NCI-H226 (cell line): ENCODE data around the gene TUBG2.
"Not testable (repeated sequence)": the region's sequence is repeated elsewhere in the genome, so short reads cannot be mapped to it uniquely, and the experiment has no call there.

Experiments used
- DNase-seq: peaks from one replicate; pipeline ENCODE4 v3.0.0-alpha.2; 2015

The TUBG2 gene

DNA sequence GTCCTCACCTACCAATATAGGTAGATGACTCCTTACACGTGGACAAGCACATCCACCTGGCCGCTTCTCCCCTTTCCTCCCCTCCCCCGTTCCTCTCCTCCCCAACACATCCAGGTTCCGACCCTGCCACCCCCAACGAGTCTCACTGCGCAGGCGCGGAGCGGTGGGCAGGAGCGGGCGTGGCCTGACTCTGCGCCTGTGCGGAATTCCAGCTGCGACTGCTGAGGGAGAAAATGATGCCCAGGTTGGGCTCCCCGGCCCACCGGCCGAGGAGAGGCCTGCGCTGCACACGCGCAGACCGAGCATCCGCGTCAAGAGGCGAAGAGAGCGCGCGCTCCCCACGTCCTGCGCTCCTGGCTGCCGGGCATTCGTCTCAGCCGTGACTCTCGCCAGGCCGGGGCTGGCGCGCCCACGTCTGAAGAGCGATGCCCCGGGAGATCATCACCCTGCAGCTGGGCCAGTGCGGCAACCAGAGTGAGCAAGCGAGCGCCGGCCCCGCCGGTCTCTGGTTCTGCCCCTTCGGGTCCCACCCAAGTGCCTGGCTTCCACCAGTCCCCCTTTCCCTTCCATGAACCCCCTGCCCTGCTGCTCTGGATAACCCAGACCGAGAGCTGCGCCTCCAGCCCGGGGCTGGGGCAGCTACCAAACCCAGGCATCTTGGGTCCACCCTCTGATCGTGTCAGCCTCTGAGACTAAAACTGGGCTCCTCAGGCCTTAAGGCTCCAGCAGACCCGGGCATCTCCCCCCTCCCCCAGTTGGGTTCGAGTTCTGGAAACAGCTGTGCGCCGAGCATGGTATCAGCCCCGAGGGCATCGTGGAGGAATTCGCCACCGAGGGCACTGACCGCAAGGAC is at the start of gene TUBG2:
TUBG2 (plus strand) TSS at position 206 of the 853 bp plus-strand sequence; CDS start at position 426, 220 bp downstream.
- DNase-seq, result peak; percentile 87

DNA sequence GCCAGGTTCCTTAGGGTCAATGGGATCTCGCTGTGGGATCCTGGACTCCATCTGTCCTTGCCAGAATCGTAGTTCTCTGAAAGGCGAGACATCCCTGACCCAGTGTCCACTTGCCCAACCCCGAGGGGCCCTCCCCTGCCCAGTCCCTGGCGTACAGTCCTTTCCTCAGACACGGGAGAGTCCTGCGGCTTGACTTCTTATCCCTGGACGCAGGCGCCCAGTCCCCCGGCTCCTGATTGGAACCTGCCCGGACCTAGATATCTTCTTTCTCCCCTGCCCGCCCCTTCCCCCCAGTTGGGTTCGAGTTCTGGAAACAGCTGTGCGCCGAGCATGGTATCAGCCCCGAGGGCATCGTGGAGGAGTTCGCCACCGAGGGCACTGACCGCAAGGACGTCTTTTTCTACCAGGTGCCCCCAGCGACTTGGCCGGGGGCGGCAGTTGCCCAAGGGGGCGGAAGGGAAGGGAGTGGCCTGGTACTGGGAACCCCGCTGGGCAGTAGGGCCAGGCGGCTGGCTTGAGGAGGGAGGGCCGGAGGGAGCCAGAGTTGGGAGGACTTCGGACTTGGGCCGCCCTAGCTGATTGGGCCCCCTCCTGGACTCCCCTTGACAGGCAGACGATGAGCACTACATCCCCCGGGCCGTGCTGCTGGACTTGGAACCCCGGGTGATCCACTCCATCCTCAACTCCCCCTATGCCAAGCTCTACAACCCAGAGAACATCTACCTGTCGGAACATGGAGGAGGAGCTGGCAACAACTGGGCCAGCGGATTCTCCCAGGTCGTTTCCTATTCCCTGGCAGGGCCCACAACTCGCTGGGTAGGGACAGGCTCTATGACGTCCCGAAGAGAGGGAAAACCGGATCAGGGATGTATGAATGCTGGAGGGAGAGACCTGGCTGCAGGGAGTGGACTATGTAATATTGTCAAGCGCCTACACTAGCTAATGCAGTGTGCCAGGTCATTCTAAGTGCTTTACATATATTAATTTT is 49.0 kb upstream of the TUBG2 start:
- DNase-seq, result peak; percentile 14

DNA sequence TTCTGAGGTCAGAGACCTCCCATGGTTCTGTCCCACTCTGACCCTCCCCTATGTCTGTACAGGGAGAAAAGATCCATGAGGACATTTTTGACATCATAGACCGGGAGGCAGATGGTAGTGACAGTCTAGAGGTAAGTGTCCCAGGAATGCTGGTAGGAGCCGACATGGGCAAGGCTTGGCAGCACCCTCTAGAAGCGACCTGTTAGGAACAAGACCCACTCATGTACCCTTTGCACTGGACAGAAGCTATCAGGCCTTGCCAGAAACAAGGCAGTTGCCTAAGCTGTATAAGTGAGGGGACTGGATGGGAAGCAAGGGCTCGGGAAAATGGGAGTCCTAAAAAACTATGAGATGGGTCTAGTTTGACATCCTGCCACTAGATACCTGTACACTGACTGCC is 47.1 kb upstream of the TUBG2 start:
- DNase-seq, result no peak

DNA sequence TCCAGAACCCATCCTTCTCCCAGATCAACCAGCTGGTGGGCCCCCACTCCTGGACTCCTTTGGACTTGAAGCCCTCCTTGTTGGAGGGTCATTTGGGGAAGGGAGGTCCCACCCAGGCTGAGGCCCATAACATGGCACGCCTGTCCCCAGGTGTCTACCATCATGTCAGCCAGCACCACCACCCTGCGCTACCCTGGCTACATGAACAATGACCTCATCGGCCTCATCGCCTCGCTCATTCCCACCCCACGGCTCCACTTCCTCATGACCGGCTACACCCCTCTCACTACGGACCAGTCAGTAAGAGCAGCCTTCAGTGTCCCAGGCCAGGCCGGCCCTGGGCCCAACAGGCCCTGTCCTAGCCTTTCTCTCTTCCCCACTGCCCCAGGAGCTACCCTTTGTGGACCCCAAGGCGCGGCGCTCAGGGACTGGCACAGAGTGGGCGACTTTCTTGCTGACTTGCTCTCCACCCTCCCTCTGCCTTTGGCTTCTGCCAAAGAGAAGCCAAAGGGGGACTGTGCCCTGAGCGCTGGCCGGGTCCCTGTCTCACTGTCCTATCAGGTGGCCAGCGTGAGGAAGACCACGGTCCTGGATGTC is 45.3 kb upstream of the TUBG2 start:
- DNase-seq, result no peak

DNA sequence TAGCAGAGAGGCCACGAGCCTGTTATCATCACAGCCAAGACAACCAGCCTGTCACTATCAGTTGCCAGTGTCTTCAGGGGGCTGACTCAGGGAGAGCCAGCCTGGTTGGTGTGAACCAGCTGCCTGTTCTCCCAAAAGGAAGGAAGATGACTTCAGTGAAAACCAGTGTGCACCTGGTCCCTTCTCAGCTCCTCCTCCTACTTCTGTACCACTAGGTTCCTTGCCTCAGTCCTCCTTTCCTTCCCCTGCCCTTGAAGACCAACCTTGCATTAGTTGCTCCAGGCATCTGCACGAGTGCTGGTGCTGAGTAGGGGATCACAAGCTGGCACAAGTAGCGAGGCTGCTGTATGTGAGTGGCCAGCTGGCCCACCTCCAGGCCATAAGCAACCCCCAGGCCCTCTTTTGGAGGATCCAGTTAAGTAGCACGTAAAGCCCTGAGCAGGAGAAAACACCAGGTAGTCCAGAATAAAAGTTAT is 41.1 kb upstream of the TUBG2 start:
- DNase-seq, result no peak

DNA sequence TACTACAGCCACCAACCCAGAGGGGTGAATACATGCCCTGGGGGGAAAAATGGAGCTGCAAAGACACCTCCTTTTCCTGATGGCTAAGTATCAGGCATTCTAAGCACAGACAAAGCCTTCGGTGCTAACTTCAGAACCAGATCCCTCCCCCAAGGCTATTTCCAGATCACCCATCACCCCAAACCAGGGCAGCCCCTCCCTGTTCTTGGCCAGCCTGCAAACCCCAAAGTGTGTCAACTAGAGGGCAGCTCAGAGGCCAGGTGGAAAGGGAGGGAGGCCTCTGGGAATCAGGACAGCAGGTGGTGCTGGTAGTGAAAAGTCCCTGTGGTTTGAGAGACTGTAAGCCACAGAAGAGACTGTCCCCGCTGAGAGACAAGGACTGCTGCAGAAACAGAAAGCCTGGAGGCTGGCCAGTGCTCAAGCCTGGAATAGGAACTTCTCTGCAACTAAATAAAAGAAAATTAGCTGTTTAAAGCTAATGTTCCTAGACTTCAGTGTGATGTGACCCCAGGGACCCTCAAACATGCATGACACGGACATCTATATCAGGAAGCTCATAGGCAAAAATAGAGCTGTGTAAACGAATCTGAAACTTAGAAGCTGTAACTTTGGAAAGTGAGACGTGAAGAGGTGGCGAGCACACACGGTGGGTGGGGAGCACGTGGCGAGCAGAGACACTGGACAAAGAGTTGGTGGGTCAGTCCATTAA is 40.5 kb upstream of the TUBG2 start:
- DNase-seq, result peak; percentile 33

GRCh38 chr17:42621987-42622386 is 37.1 kb upstream of the TUBG2 start:
- not testable (repeated sequence) for DNase-seq

DNA sequence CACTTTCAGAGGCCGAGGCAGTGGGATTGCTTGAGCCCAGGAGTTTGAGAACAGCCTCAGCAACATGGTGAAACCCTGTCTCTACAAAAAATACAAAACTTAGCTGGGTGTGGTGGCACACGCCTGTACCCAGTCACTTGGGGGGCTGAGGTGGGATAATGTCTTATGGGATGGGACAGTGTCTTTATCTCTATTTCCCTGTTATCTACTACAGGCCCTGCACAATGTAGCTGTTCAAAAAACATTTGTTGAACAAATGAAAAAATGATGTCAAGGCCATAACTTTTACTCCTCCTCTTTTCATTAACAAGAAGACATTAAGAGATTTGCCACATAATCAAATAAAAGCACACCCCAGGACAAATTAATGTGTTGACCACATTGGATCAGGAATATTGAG is 35.8 kb upstream of the TUBG2 start:
- DNase-seq, result no peak

- DNase-seq, result peak; percentile 31
Measured at GRCh38 chr17:42623732-42624596, 35.1 kb upstream of the TUBG2 start.

DNA sequence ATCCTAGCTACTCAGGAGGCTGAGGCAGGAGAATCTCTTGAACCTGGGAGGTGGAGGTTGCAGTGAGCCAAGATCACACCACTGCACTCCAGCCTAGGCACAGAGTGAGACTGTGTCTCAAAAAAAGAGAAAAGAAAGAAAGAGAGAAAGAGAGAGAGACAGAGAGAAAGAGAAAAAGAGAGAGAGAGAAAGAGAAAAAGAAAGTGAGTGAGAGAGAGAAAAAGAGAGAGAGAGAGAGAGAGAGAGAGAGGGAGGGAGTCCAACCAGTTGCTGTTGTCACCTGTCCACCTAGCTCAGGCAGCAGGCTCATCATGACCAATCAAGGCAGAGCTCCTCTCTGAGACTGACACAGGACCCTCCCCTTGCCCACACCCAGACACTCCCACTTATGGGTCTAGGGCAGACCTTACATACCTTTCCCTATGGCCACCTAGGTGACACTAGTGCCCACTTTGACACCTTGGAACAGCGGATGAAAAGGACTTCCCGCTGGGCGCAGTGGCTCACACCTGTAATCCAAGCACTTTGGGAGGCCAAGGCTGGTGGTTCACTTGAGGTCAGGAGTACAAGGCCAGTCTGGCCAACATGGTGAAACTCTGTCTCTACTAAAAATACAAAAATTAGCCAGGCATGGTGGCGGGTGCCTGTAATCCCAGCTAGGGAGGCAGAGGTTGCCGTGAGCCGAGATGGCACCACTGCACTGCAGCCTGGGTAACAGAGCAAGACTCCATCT is 31.9 kb upstream of the TUBG2 start:
- not testable (repeated sequence) for DNase-seq

GRCh38 chr17:42629411-42630009 is 29.6 kb upstream of the TUBG2 start:
- DNase-seq, result no peak

DNA sequence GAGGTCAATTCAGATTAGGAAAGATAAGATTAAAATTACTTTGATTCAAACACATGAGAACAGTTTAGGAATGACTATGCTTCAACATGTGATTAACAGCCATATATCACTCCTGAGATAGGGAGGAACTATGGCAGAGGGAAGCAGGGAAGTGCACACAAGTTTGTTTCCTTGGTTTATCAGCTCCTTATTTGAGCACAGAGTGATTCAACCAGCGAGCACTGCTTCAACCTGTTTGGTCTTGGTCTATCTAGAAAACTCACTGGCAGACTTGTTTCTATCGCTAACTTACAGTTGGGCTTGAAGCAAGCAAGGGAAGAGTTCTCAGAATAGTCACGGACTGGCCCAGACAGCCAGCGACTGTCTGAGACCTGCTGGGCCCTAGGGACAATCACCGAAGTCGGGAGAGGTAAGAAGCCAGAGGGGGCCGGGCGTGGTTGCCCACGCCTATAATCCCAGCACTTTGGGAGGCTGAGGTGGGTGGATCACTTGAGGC is 26.1 kb upstream of the TUBG2 start:
- DNase-seq, result peak; percentile 30

DNA sequence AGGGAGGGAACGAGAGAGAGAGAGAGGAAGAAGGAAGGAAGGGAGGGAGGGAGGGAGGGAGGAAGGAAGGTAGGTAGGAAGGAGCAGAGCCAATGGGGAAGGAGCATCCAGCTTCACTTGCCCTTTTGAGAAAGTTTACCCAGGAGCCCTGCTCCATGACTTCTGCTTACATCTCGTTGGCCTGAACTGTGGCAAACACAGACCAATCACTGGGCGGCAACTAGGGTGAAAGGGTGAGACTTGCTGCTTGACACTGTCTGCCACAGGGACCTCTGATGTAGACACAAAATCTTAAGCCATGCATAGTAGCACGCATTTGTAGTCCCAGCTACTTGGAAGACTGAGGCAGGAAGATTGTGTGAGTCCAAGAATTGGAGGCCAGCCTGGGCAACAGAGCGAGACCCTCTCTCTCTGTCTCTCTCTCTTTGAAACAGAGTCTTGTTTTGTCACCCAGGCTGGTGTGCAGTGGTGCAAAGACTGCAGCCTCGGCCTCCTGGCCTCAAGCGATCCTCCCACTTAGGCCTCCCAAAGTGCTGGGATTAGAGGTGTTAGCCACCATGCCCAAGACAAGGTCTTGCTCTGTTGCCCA is 19.5 kb upstream of the TUBG2 start:
- DNase-seq, result no peak

- DNase-seq, result no peak
Measured at GRCh38 chr17:42640121-42640520, 19.0 kb upstream of the TUBG2 start.

GRCh38 chr17:42642336-42642735 is 16.7 kb upstream of the TUBG2 start:
- DNase-seq, result no peak

- DNase-seq, result no peak
Measured at GRCh38 chr17:42647778-42648177, 11.3 kb upstream of the TUBG2 start.

- no peak for DNase-seq
Measured at GRCh38 chr17:42651392-42651791, 7.7 kb upstream of the TUBG2 start.

- no peak for DNase-seq
Measured at GRCh38 chr17:42653179-42654124, 5.6 kb upstream of the TUBG2 start.
